ENCODE data around the gene C2orf49.

C2orf49 gene

GRCh38 chr2:105376010-105376409 is 38.7 kb downstream of the C2orf49 start:
- Histone ChIP-seq H3K36me3 (ENCODE audit: control insufficient read depth in 1 of 2, insufficient read depth in 2 of 2, low read length in 2 of 2) (peaks cover 23 to 37% of the 10 kb centered on the region in 2 experiments), H3K23ac (ENCODE audit: low read length) (no peak overlapping the region), H3K27ac (ENCODE audit: low read depth, low read length) (no peak overlapping the region), H3K9ac (ENCODE audit: low read length) (no peak overlapping the region), H3K79me1 (ENCODE audit: low read length) (no peaks in the 10 kb centered on the region), H4K12ac (ENCODE audit: low read depth, low read length) (no peak overlapping the region), H2BK120ac (ENCODE audit: insufficient read depth, low read length, poor library complexity) (no peak overlapping the region), H2AK5ac (ENCODE audit: low read length) (no peak overlapping the region), H3K4ac (ENCODE audit: low read depth, low read length) (no peak overlapping the region), H3K4me1 (ENCODE audit: control insufficient read depth in 1 of 2, insufficient read depth in 2 of 2, low read length in 2 of 2) (peaks cover 15 to 33% of the 10 kb centered on the region in 2 experiments), H3K4me2 (ENCODE audit: low read length) (no peak overlapping the region), H3K14ac (ENCODE audit: low read length) (no peak overlapping the region), H2BK12ac (ENCODE audit: low read length) (no peak overlapping the region), H3K9me3 (ENCODE audit: insufficient read depth, low read depth, low read length) (no peaks in the 10 kb centered on the region), H3K4me3 (ENCODE audit: low read depth, low read length) (no peak overlapping the region), H3K79me2 (ENCODE audit: control insufficient read depth, insufficient read depth, low read length, poor library complexity) (no peaks in the 10 kb centered on the region), H3K27me3 (ENCODE audit: insufficient read depth, low read length) (no peaks in the 10 kb centered on the region), H4K91ac (ENCODE audit: low read depth, low read length) (no peak overlapping the region), H4K8ac (ENCODE audit: low read depth, low read length) (no peak overlapping the region), H2AFZ (ENCODE audit: insufficient read depth, low read length, poor library complexity) (no peak overlapping the region), H2BK5ac (ENCODE audit: low read depth, low read length, poor library complexity) (no peak overlapping the region), H3K18ac (ENCODE audit: low read length) (no peak overlapping the region)
- WGBS (ENCODE audit: extremely low coverage, insufficient coverage, insufficient read length): no CpG with 5 or more reads among the region's 11 CpGs
- peak; percentile 62 to 78 for DNase-seq

GRCh38 chr2:105376789-105377240 is 39.5 kb downstream of the C2orf49 start:
- peaks cover 24 to 36% of the 10 kb centered on the region in 2 experiments for H3K36me3 ChIP-seq (ENCODE audit: control insufficient read depth in 1 of 2, insufficient read depth in 2 of 2, low read length in 2 of 2)
- no peak overlapping the region for H2BK120ac ChIP-seq (ENCODE audit: insufficient read depth, low read length, poor library complexity)
- no peak overlapping the region for H3K4me3 ChIP-seq (ENCODE audit: low read depth, low read length)
- H4K12ac ChIP-seq (ENCODE audit: low read depth, low read length): no peak overlapping the region
- no peak overlapping the region for H3K18ac ChIP-seq (ENCODE audit: low read length)
- WGBS (ENCODE audit: extremely low coverage, insufficient coverage, insufficient read length): no CpG with 5 or more reads among the region's 5 CpGs
- H3K79me2 ChIP-seq (ENCODE audit: control insufficient read depth, insufficient read depth, low read length, poor library complexity): no peaks in the 10 kb centered on the region
- H3K27me3 ChIP-seq (ENCODE audit: insufficient read depth, low read length): no peaks in the 10 kb centered on the region
- H3K27ac ChIP-seq (ENCODE audit: low read depth, low read length): no peak overlapping the region
- H2AK5ac ChIP-seq (ENCODE audit: low read length): no peak overlapping the region
- H2BK12ac ChIP-seq (ENCODE audit: low read length): no peak overlapping the region
- H3K4me2 ChIP-seq (ENCODE audit: low read length): no peak overlapping the region
- no peaks in the 10 kb centered on the region for H3K9me3 ChIP-seq (ENCODE audit: insufficient read depth, low read depth, low read length)
- no peak overlapping the region for H4K8ac ChIP-seq (ENCODE audit: low read depth, low read length)
- H3K4ac ChIP-seq (ENCODE audit: low read depth, low read length): no peak overlapping the region
- no peak overlapping the region for H3K9ac ChIP-seq (ENCODE audit: low read length)
- no peak overlapping the region for H2BK5ac ChIP-seq (ENCODE audit: low read depth, low read length, poor library complexity)
- H3K79me1 ChIP-seq (ENCODE audit: low read length): no peaks in the 10 kb centered on the region
- H4K91ac ChIP-seq (ENCODE audit: low read depth, low read length): no peak overlapping the region
- no peak overlapping the region for H3K14ac ChIP-seq (ENCODE audit: low read length)
- H3K4me1 ChIP-seq (ENCODE audit: control insufficient read depth in 1 of 2, insufficient read depth in 2 of 2, low read length in 2 of 2): peaks cover 13 to 35% of the 10 kb centered on the region in 2 experiments
- peak; percentile 63 to 90 for DNase-seq
- H2AFZ ChIP-seq (ENCODE audit: insufficient read depth, low read length, poor library complexity): no peak overlapping the region
- H3K23ac ChIP-seq (ENCODE audit: low read length): no peak overlapping the region

- no peak overlapping the region for H2AFZ ChIP-seq (ENCODE audit: insufficient read depth, low read length, poor library complexity)
- H3K4me2 ChIP-seq (ENCODE audit: low read length): no peak overlapping the region
- no peak overlapping the region for H2BK120ac ChIP-seq (ENCODE audit: insufficient read depth, low read length, poor library complexity)
- H3K18ac ChIP-seq (ENCODE audit: low read length): peak overlapping the region; percentile 62
- no CpG with 5 or more reads among the region's 3 CpGs for WGBS (ENCODE audit: extremely low coverage, insufficient coverage, insufficient read length)
- DNase-seq: peak in 1 of 2 donors; percentile 28
- H4K91ac ChIP-seq (ENCODE audit: low read depth, low read length): no peak overlapping the region
- H4K12ac ChIP-seq (ENCODE audit: low read depth, low read length): no peak overlapping the region
- H3K14ac ChIP-seq (ENCODE audit: low read length): no peak overlapping the region
- no peak overlapping the region for H2BK12ac ChIP-seq (ENCODE audit: low read length)
- peaks cover 24 to 36% of the 10 kb centered on the region in 2 experiments for H3K36me3 ChIP-seq (ENCODE audit: control insufficient read depth in 1 of 2, insufficient read depth in 2 of 2, low read length in 2 of 2)
- no peak overlapping the region for H3K23ac ChIP-seq (ENCODE audit: low read length)
- no peaks in the 10 kb centered on the region for H3K79me2 ChIP-seq (ENCODE audit: control insufficient read depth, insufficient read depth, low read length, poor library complexity)
- no peaks in the 10 kb centered on the region for H3K9me3 ChIP-seq (ENCODE audit: insufficient read depth, low read depth, low read length)
- H3K27me3 ChIP-seq (ENCODE audit: insufficient read depth, low read length): no peaks in the 10 kb centered on the region
- peak overlapping the region; percentile 7 for H3K27ac ChIP-seq (ENCODE audit: low read depth, low read length)
- H4K8ac ChIP-seq (ENCODE audit: low read depth, low read length): no peak overlapping the region
- no peak overlapping the region for H3K9ac ChIP-seq (ENCODE audit: low read length)
- no peak overlapping the region for H3K4me3 ChIP-seq (ENCODE audit: low read depth, low read length)
- H3K4me1 ChIP-seq (ENCODE audit: control insufficient read depth in 1 of 2, insufficient read depth in 2 of 2, low read length in 2 of 2): peaks cover 13 to 35% of the 10 kb centered on the region in 2 experiments
- no peak overlapping the region for H2AK5ac ChIP-seq (ENCODE audit: low read length)
- no peak overlapping the region for H2BK5ac ChIP-seq (ENCODE audit: low read depth, low read length, poor library complexity)
- no peaks in the 10 kb centered on the region for H3K79me1 ChIP-seq (ENCODE audit: low read length)
- H3K4ac ChIP-seq (ENCODE audit: low read depth, low read length): no peak overlapping the region
Observed at GRCh38 chr2:105377871-105378270, 40.5 kb downstream of the C2orf49 start.

GRCh38 chr2:105378276-105378840 is 41.0 kb downstream of the C2orf49 start:
- Histone ChIP-seq H4K91ac (ENCODE audit: low read depth, low read length) (no peak overlapping the region), H4K12ac (ENCODE audit: low read depth, low read length) (no peak overlapping the region), H3K9me3 (ENCODE audit: insufficient read depth, low read depth, low read length) (no peaks in the 10 kb centered on the region), H3K9ac (ENCODE audit: low read length) (no peak overlapping the region), H3K79me2 (ENCODE audit: control insufficient read depth, insufficient read depth, low read length, poor library complexity) (no peaks in the 10 kb centered on the region), H3K27ac (ENCODE audit: low read depth, low read length) (peak overlapping the region; percentile 57), H2BK12ac (ENCODE audit: low read length) (no peak overlapping the region), H3K4me2 (ENCODE audit: low read length) (no peak overlapping the region), H4K8ac (ENCODE audit: low read depth, low read length) (no peak overlapping the region), H3K79me1 (ENCODE audit: low read length) (no peaks in the 10 kb centered on the region), H2AK5ac (ENCODE audit: low read length) (no peak overlapping the region), H3K4me1 (ENCODE audit: control insufficient read depth in 1 of 2, insufficient read depth in 2 of 2, low read length in 2 of 2) (peaks cover 13 to 35% of the 10 kb centered on the region in 2 experiments), H2AFZ (ENCODE audit: insufficient read depth, low read length, poor library complexity) (no peak overlapping the region), H3K4me3 (ENCODE audit: low read depth, low read length) (no peak overlapping the region), H3K36me3 (ENCODE audit: control insufficient read depth in 1 of 2, insufficient read depth in 2 of 2, low read length in 2 of 2) (peaks cover 21 to 33% of the 10 kb centered on the region in 2 experiments), H3K23ac (ENCODE audit: low read length) (no peak overlapping the region), H2BK120ac (ENCODE audit: insufficient read depth, low read length, poor library complexity) (no peak overlapping the region), H2BK5ac (ENCODE audit: low read depth, low read length, poor library complexity) (no peak overlapping the region), H3K4ac (ENCODE audit: low read depth, low read length) (no peak overlapping the region), H3K14ac (ENCODE audit: low read length) (no peak overlapping the region), H3K27me3 (ENCODE audit: insufficient read depth, low read length) (no peaks in the 10 kb centered on the region), H3K18ac (ENCODE audit: low read length) (no peak overlapping the region)
- peak; percentile 89 to 93 for DNase-seq
- WGBS (ENCODE audit: extremely low coverage, insufficient coverage, insufficient read length): no CpG with 5 or more reads among the region's 12 CpGs
